ENCODE measurements around the gene CCDC85B. TPM values are rescaled to one million over a fixed set of nuclear protein-coding genes. Genes with fewer than 3 reads are reported as not detected.

Gene CCDC85B
- total RNA-seq, 1 experiment from 2014 or later, result 55.3 TPM

DNA sequence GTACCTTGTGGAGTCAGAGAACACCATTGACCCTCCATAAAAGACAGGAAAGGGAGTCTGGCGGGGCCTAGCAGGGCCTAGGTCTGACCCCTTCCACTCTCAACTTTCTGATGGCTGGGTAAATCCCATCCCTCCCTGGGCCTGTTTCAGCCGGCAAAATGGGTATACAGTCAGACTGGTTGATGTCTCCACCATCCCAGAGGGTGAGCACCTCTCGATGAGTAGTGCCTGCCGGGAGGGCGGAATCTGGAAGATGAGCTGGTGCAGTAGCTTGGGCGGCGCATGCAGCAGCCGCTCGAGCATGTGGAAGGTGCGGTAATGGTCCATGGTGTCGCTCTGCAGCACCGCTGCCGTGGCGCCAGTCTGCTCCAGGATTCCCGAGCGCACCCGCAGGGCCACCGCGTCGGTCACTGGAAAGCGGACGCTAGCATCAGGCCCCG lies 2.7 kb upstream of the CCDC85B start (continued):
- TF ChIP-seq, protein P1, sequence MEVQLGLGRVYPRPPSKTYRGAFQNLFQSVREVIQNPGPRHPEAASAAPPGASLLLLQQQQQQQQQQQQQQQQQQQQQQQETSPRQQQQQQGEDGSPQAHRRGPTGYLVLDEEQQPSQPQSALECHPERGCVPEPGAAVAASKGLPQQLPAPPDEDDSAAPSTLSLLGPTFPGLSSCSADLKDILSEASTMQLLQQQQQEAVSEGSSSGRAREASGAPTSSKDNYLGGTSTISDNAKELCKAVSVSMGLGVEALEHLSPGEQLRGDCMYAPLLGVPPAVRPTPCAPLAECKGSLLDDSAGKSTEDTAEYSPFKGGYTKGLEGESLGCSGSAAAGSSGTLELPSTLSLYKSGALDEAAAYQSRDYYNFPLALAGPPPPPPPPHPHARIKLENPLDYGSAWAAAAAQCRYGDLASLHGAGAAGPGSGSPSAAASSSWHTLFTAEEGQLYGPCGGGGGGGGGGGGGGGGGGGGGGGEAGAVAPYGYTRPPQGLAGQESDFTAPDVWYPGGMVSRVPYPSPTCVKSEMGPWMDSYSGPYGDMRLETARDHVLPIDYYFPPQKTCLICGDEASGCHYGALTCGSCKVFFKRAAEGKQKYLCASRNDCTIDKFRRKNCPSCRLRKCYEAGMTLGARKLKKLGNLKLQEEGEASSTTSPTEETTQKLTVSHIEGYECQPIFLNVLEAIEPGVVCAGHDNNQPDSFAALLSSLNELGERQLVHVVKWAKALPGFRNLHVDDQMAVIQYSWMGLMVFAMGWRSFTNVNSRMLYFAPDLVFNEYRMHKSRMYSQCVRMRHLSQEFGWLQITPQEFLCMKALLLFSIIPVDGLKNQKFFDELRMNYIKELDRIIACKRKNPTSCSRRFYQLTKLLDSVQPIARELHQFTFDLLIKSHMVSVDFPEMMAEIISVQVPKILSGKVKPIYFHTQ (CRISPR knock-in tag; IDR thresholded peaks at IDR 0.05), result no peak

DNA sequence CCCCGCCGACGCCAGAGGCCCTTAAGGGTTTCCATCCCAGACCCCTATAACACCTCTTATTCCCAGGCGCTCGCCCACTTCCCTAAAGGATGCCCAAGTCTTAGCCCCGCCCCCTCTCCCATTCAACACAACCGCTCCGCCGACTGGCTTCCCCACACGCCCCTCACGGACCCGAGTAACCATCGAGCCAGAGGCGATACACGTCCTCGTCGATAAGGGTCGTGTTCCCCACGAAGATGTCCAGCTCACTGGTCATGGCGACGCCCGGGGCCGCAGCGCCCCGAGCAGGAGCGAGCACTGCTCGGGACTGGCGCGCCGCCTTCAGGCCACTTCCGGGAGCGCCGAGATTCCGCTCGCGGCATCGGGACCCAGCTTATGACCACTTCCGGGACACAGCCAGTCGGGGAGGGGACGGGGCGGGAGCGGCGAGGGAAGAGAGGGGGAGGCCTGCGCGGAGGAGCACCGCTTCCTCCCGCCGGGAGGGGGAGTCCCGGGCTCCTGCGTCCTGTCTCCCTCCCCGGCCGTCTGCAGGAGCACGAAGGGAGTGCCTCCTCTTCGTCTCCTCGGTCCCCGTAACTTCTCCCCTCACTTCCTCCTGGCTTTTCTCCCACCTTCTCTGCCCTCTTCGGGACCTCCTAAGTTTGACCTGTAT lies 2.2 kb upstream of the CCDC85B start, which contains the start of gene FIBP:
TSS of gene FIBP (minus strand) at position 309 of the 652 bp plus-strand sequence. CDS start at position 256, 53 bp downstream.
- Mint-ChIP-seq H3K4me1 (peaks cover 44% of the 10 kb centered on the region), H3K9me3 (no peaks in the 10 kb centered on the region), H3K27ac (peak within 1 kb of the TSS; percentile 98), H3K27me3 (ENCODE audit: low read depth) (peaks cover 15% of the 10 kb centered on the region), H3K4me3 (peak within 1 kb of the TSS; percentile 97), H3K36me3 (peaks cover 36% of the 10 kb centered on the region)
- DNase-seq (ENCODE audit: low spot score) (peak; percentile 98), ATAC-seq (peak; percentile 64)
- ChIA-PET POLR2A (interaction anchor here (0.6 to 7.2 kb wide), 19 partner anchors 9 to 1295 kb away, joined by 3 to 90 read pairs (median 4); partner anchors contain the start of genes CFL1, CST6, CTSW and FOSL1), CTCF (interaction anchor here (0.5 to 11.9 kb wide), 97 partner anchors 8 to 1980 kb away, joined by 3 to 539 read pairs (median 5); partner anchors contain the start of genes BANF1, C11orf68, CFL1 and CST6)
- TF ChIP-seq, protein P2, sequence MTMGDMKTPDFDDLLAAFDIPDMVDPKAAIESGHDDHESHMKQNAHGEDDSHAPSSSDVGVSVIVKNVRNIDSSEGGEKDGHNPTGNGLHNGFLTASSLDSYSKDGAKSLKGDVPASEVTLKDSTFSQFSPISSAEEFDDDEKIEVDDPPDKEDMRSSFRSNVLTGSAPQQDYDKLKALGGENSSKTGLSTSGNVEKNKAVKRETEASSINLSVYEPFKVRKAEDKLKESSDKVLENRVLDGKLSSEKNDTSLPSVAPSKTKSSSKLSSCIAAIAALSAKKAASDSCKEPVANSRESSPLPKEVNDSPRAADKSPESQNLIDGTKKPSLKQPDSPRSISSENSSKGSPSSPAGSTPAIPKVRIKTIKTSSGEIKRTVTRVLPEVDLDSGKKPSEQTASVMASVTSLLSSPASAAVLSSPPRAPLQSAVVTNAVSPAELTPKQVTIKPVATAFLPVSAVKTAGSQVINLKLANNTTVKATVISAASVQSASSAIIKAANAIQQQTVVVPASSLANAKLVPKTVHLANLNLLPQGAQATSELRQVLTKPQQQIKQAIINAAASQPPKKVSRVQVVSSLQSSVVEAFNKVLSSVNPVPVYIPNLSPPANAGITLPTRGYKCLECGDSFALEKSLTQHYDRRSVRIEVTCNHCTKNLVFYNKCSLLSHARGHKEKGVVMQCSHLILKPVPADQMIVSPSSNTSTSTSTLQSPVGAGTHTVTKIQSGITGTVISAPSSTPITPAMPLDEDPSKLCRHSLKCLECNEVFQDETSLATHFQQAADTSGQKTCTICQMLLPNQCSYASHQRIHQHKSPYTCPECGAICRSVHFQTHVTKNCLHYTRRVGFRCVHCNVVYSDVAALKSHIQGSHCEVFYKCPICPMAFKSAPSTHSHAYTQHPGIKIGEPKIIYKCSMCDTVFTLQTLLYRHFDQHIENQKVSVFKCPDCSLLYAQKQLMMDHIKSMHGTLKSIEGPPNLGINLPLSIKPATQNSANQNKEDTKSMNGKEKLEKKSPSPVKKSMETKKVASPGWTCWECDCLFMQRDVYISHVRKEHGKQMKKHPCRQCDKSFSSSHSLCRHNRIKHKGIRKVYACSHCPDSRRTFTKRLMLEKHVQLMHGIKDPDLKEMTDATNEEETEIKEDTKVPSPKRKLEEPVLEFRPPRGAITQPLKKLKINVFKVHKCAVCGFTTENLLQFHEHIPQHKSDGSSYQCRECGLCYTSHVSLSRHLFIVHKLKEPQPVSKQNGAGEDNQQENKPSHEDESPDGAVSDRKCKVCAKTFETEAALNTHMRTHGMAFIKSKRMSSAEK (CRISPR knock-in tag; IDR thresholded peaks at IDR 0.05; ENCODE audit: borderline replicate concordance), result no peak
- TF ChIP-seq, protein P1 (CRISPR knock-in tag; IDR thresholded peaks at IDR 0.05), result no peak
- TF ChIP-seq NR3C1 (CRISPR knock-in tag; conservative IDR thresholded peaks at IDR 0.05; ENCODE audit: low read depth) (no peak), PRRX2 (CRISPR knock-in tag; IDR thresholded peaks at IDR 0.05) (no peak), GRHL2 (CRISPR knock-in tag; IDR thresholded peaks at IDR 0.05; ENCODE audit: insufficient replicate concordance, severe bottlenecking) (no peak), JUN (CRISPR knock-in tag; IDR thresholded peaks at IDR 0.05) (no peak; the same call in 1 of the 2 replicates), ATF1 (CRISPR knock-in tag; IDR thresholded peaks at IDR 0.05) (no peak), TCF7 (CRISPR knock-in tag; IDR thresholded peaks at IDR 0.05; ENCODE audit: low read depth) (no peak), CBFB (CRISPR knock-in tag; IDR thresholded peaks at IDR 0.05; ENCODE audit: low read depth) (0 out of 2 replicates have a peak, but pooled peaks have one; percentile 32), ZNF121 (CRISPR knock-in tag; IDR thresholded peaks at IDR 0.05) (no peak), MXD4 (CRISPR knock-in tag; IDR thresholded peaks at IDR 0.05; ENCODE audit: borderline replicate concordance) (no peak), OVOL2 (CRISPR knock-in tag; IDR thresholded peaks at IDR 0.05; ENCODE audit: borderline replicate concordance) (no peak), ZNF263 (CRISPR knock-in tag; IDR thresholded peaks at IDR 0.05; ENCODE audit: low read depth) (no peak; the same call in 1 of the 2 replicates), NR1H2 (CRISPR knock-in tag; IDR thresholded peaks at IDR 0.05) (no peak), CREB1 (CRISPR knock-in tag; IDR thresholded peaks at IDR 0.05) (no peak), ZNF232 (CRISPR knock-in tag; IDR thresholded peaks at IDR 0.05) (no peak; the same call in 1 of the 2 replicates), JAZF1 (CRISPR knock-in tag; IDR thresholded peaks at IDR 0.05) (no peak)
- TF ChIP-seq, protein P3, sequence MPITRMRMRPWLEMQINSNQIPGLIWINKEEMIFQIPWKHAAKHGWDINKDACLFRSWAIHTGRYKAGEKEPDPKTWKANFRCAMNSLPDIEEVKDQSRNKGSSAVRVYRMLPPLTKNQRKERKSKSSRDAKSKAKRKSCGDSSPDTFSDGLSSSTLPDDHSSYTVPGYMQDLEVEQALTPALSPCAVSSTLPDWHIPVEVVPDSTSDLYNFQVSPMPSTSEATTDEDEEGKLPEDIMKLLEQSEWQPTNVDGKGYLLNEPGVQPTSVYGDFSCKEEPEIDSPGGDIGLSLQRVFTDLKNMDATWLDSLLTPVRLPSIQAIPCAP (CRISPR knock-in tag; IDR thresholded peaks at IDR 0.05), result no peak
- TF ChIP-seq, protein P4, sequence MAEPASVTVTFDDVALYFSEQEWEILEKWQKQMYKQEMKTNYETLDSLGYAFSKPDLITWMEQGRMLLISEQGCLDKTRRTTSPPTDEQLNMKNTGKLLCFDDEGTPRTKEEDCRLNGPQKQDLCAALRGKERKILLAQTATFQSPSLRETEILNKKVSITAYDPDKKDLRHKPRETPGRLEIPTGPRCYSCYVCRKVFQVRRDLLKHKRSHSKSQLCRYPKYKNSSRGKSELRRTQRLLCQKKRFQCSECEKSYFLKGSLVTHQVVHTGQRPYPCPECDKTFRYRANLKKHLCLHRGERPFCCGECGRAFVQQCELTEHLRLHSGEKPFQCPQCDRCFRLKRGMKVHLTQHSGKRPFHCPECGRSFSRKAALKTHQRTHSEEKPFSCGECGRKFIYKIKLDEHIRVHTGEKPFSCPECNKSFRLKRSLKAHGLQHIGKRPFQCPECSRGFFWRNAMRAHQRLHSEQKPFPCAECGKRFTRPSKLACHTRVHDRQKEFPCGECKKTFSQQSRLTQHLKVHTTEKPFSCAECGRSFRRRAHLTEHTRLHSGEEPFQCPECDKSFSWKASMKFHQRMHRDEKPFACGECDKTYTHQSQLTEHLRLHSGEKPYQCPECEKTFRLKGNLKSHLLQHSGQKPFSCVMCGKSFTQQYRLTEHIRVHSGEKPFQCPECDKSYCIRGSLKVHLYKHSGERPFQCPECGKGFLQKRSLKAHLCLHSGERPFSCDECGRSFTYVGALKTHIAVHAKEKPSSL (CRISPR knock-in tag; conservative IDR thresholded peaks at IDR 0.05), result no peak
- TF ChIP-seq, protein P5, sequence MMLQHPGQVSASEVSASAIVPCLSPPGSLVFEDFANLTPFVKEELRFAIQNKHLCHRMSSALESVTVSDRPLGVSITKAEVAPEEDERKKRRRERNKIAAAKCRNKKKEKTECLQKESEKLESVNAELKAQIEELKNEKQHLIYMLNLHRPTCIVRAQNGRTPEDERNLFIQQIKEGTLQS (CRISPR knock-in tag; conservative IDR thresholded peaks at IDR 0.05), result no peak
- TF ChIP-seq, protein P6, sequence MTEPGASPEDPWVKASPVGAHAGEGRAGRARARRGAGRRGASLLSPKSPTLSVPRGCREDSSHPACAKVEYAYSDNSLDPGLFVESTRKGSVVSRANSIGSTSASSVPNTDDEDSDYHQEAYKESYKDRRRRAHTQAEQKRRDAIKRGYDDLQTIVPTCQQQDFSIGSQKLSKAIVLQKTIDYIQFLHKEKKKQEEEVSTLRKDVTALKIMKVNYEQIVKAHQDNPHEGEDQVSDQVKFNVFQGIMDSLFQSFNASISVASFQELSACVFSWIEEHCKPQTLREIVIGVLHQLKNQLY (CRISPR knock-in tag; IDR thresholded peaks at IDR 0.05), result no peak
